Retinal pigment epithelial cell (primary cell): ENCODE measurements around the gene RARRES2.
"Not testable (repeated sequence)": the region's sequence is repeated elsewhere in the genome, so short reads cannot be mapped to it uniquely, and the experiment has no call there.

Experiments used
- DNase-seq: peaks from one replicate; pipeline ENCODE4 v3.0.0-alpha.2; 2010; ENCODE audit warnings: low read depth
- H3K4me3 ChIP-seq: 2 replicates; pipeline ENCODE4 v1.5.1; 2011; ENCODE audit warnings: mild to moderate bottlenecking, low read length, control low read depth, moderate library complexity
- CTCF ChIP-seq: conservative IDR thresholded peaks from 2 replicates; pipeline ENCODE4 v1.5.1; 2011; ENCODE audit warnings: low read depth, low read length, control low read depth, inconsistent platforms

The RARRES2 gene

GRCh38 chr7:150314639-150315239, 26.7 kb downstream of the RARRES2 start:
- DNase-seq = no peak
- no peak overlapping the region for H3K4me3 ChIP-seq
- TF ChIP-seq CTCF = no peak

- no peak for DNase-seq
- H3K4me3 ChIP-seq = no peak overlapping the region
- no peak for TF ChIP-seq CTCF
Measured at GRCh38 chr7:150313870-150314269, 27.6 kb downstream of the RARRES2 start.

- no peak for TF ChIP-seq CTCF
- H3K4me3 ChIP-seq = no peak overlapping the region
- DNase-seq = no peak
Measured at GRCh38 chr7:150313367-150313809, 28.0 kb downstream of the RARRES2 start.

GRCh38 chr7:150312649-150313366, 28.6 kb downstream of the RARRES2 start:
- peak; percentile 67 for DNase-seq
- not testable (repeated sequence) for H3K4me3 ChIP-seq

- H3K4me3 ChIP-seq = no peak overlapping the region
- no peak for TF ChIP-seq CTCF
- no peak for DNase-seq
Measured at GRCh38 chr7:150311711-150312110, 29.7 kb downstream of the RARRES2 start.

GRCh38 chr7:150311146-150311545, 30.3 kb downstream of the RARRES2 start:
- no peak for DNase-seq
- no peak for TF ChIP-seq CTCF
- H3K4me3 ChIP-seq = no peak overlapping the region

- TF ChIP-seq CTCF = no peak
- DNase-seq = no peak
- H3K4me3 ChIP-seq = no peak overlapping the region
Measured at GRCh38 chr7:150308575-150308974, 32.9 kb downstream of the RARRES2 start.
